CD14-positive monocyte (primary cell): Measurements from ENCODE around the gene R3HDM1. TPM values are rescaled to one million over a fixed set of nuclear protein-coding genes. Genes with fewer than 3 reads are reported as not detected.

ENCODE experiments used
- DNase-seq, 3 donors: peaks; one replicate each; pipeline ENCODE4 v3.0.0-alpha.2; 2011 to 2022
- H2AFZ ChIP-seq: 2 replicates; pipeline ENCODE4 v1.6.0; 2012; ENCODE audit warnings: mild to moderate bottlenecking, low read depth, low read length, inconsistent platforms; ENCODE audit not compliant: insufficient read depth, poor library complexity, severe bottlenecking
- H3K27ac ChIP-seq, 2 donors: 1 replicate in 1 of 2; 2 replicates in 1 of 2; pipeline ENCODE4 v1.5.1; 2012 to 2013; ENCODE audit warnings: low read length in 2 of 2, control low read depth in 1 of 2, inconsistent platforms in 1 of 2, low read depth in 1 of 2, mild to moderate bottlenecking in 1 of 2
- H3K27me3 ChIP-seq, 2 donors: one replicate each; pipeline versions ENCODE4 v1.6.0 to v1.6.1; 2011 to 2013; ENCODE audit warnings: low read length in 2 of 2; ENCODE audit not compliant: control insufficient read depth in 2 of 2, insufficient read depth in 2 of 2
- H3K36me3 ChIP-seq, 2 donors: replicated peaks in 1 of 2; 1 replicate in 1 of 2; 2 replicates in 1 of 2; pipeline versions ENCODE4 v1.5.1 to v1.6.1; 2012 to 2013; ENCODE audit warnings: low read length in 2 of 2, control low read depth in 1 of 2, inconsistent platforms in 1 of 2, mild to moderate bottlenecking in 1 of 2; ENCODE audit not compliant: insufficient read depth in 2 of 2, control insufficient read depth in 1 of 2
- H3K4me1 ChIP-seq, 2 donors: 1 replicate in 1 of 2; 2 replicates in 1 of 2; pipeline versions ENCODE4 v1.5.1 to v1.6.1; 2012 to 2013; ENCODE audit warnings: low read length in 2 of 2, control low read depth in 1 of 2, inconsistent platforms in 1 of 2, mild to moderate bottlenecking in 1 of 2, moderate library complexity in 1 of 2; ENCODE audit not compliant: insufficient read depth in 2 of 2, control insufficient read depth in 1 of 2
- H3K4me2 ChIP-seq: replicated peaks from 2 replicates; pipeline ENCODE3; 2012; ENCODE audit warnings: low read length, moderate library complexity, mild to moderate bottlenecking; ENCODE audit not compliant: poor library complexity, severe bottlenecking; ENCODE audit errors: extremely low read depth
- H3K4me3 ChIP-seq, 3 experiments: fragments of 200-600 bp in 1 of 3; sonication (generic) in 1 of 3; replicated peaks in 1 of 3; 1 replicate in 2 of 3; 2 replicates in 1 of 3; pipeline ENCODE4 v1.5.1; 2011 to 2013; ENCODE audit warnings: low read length in 3 of 3, mild to moderate bottlenecking in 3 of 3, control low read depth in 2 of 3, low read depth in 2 of 3, inconsistent platforms in 1 of 3, moderate library complexity in 1 of 3
- H3K79me2 ChIP-seq: 2 replicates; pipeline ENCODE4 v1.6.0; 2012; ENCODE audit warnings: mild to moderate bottlenecking, control low read depth, inconsistent platforms, low read length, moderate library complexity; ENCODE audit not compliant: insufficient read depth
- H3K9ac ChIP-seq: 2 replicates; pipeline ENCODE4 v1.6.0; 2017; ENCODE audit warnings: low read length, mild to moderate bottlenecking; ENCODE audit not compliant: insufficient read depth, poor library complexity, severe bottlenecking
- H3K9me3 ChIP-seq, 2 donors: replicated peaks in 1 of 2; 1 replicate in 1 of 2; 2 replicates in 1 of 2; pipeline versions ENCODE4 v1.5.1 to v1.6.1; 2012 to 2013; ENCODE audit warnings: low read length in 2 of 2, control low read depth in 1 of 2; ENCODE audit not compliant: control insufficient read depth in 1 of 2, insufficient read depth in 1 of 2
- H4K20me1 ChIP-seq: 2 replicates; pipeline ENCODE4 v1.6.0; 2012; ENCODE audit warnings: mild to moderate bottlenecking, low read length, control low read depth, moderate library complexity; ENCODE audit not compliant: insufficient read depth
- H3K27ac Mint-ChIP-seq, 7 donors: one replicate each; pipeline ENCODE4 v1.8.0; 2020; ENCODE audit warnings: mild to moderate bottlenecking in 7 of 7, mixed read lengths in 7 of 7, moderate library complexity in 6 of 7, inconsistent platforms in 2 of 7
- H3K27me3 Mint-ChIP-seq, 3 donors: one replicate each; pipeline ENCODE4 v1.8.0; 2021 to 2022; ENCODE audit warnings: low read depth in 3 of 3, mild to moderate bottlenecking in 3 of 3, mixed read lengths in 3 of 3, moderate library complexity in 3 of 3, inconsistent platforms in 1 of 3
- H3K36me3 Mint-ChIP-seq, 2 donors: one replicate each; pipeline ENCODE4 v1.8.0; 2020; ENCODE audit warnings: mixed read lengths in 2 of 2, inconsistent platforms in 1 of 2, mild to moderate bottlenecking in 1 of 2
- H3K4me1 Mint-ChIP-seq: one replicate; pipeline ENCODE4 v1.8.0; 2020; ENCODE audit warnings: mild to moderate bottlenecking, mixed read lengths
- H3K4me3 Mint-ChIP-seq, 2 donors: one replicate each; pipeline ENCODE4 v1.8.0; 2020; ENCODE audit warnings: mild to moderate bottlenecking in 2 of 2, mixed read lengths in 2 of 2, moderate library complexity in 1 of 2
- H3K9me3 Mint-ChIP-seq, 7 donors: one replicate each; pipeline ENCODE4 v1.8.0; 2020 to 2022; ENCODE audit warnings: mixed read lengths in 7 of 7, mild to moderate bottlenecking in 6 of 7, moderate library complexity in 6 of 7, inconsistent platforms in 2 of 7
- CTCF ChIP-seq: fragments of 200-600 bp; IDR thresholded peaks from one replicate; pipeline ENCODE4 v1.8.0; 2022; ENCODE audit warnings: antibody characterized with exemption, mild to moderate bottlenecking
- WGBS: methylation state at CpG from one replicate; pipeline ENCODE4 v1.1.5; 2013; ENCODE audit warnings: missing lambda C conversion rate; ENCODE audit not compliant: insufficient coverage; 5-methylcytosine and 5-hydroxymethylcytosine counted together
- intact Hi-C, 2 donors: fragments of 100-400 bp; cut with micrococcal nuclease; formaldehyde crosslinking; loops; one replicate each; pipeline versions ENCODE4 v1.15.0 to v1.15.1; 2023
- polyA plus RNA-seq, 3 donors: library from polyadenylated mRNA; depleted of rRNA in 1 of 3; unstranded in 2 of 3; stranded (reverse) in 1 of 3; fragments of 300-500 nt in 2 of 3; fragments of >200 nt in 1 of 3; fragmentation: Illumina TruSeq in 2 of 3; gene quantifications; 1 replicate in 2 of 3; 2 replicates in 1 of 3; pipeline ENCODE4 v1.2.3, GENCODE V29; 2012 to 2021

Gene R3HDM1
- polyA plus RNA-seq, 3 donors, result 5.4 to 24.5 (median 13.1) TPM

- Mint-ChIP-seq H3K4me1 (peaks cover 28% of the 10 kb centered on the region), H3K27ac (no peak overlapping the region), H3K36me3 (peaks cover 26 to 35% of the 10 kb centered on the region in 2 donors), H3K4me3 (no peak overlapping the region), H3K9me3 (peaks cover 0 to 3% (median 0%) of the 10 kb centered on the region in 7 donors), H3K27me3 (no peaks in the 10 kb centered on the region)
- no CpG with 5 or more reads among the region's 4 CpGs for WGBS
- no peak for DNase-seq
- intact Hi-C loops, result loop anchor here in 1 of 2 donors (10.0 kb wide), 3 partner anchors 139 to 691 kb away; partner anchors contain the start of genes CXCR4 and RAB3GAP1
- peaks cover 77% of the 10 kb centered on the region for H3K79me2 ChIP-seq
- H3K4me3 ChIP-seq, result no peak overlapping the region
- H3K36me3 ChIP-seq, result peaks cover 21 to 39% of the 10 kb centered on the region in 2 donors
- H2AFZ ChIP-seq, result no peak overlapping the region
- no peak overlapping the region for H3K4me2 ChIP-seq
- TF ChIP-seq CTCF, result no peak
- no peak overlapping the region for H3K9ac ChIP-seq
- peaks cover 10 to 18% of the 10 kb centered on the region in 2 donors for H3K4me1 ChIP-seq
- H3K9me3 ChIP-seq, result no peaks in the 10 kb centered on the region
- H3K27me3 ChIP-seq, result no peaks in the 10 kb centered on the region
- H3K27ac ChIP-seq, result no peak overlapping the region
- H4K20me1 ChIP-seq, result peaks cover 32% of the 10 kb centered on the region
These were observed 214.3 kb downstream of the R3HDM1 start for GRCh38 chr2:135745545-135745944.

- H3K4me3 ChIP-seq, result no peak overlapping the region
- intact Hi-C loops, result no loop called here
- no peak for TF ChIP-seq CTCF
- H3K4me3 Mint-ChIP-seq, result no peak overlapping the region
- H3K79me2 ChIP-seq, result peaks cover 4% of the 10 kb centered on the region
- H3K27ac ChIP-seq, result no peak overlapping the region
- H3K27me3 ChIP-seq, result no peaks in the 10 kb centered on the region
- no peak overlapping the region for H3K27ac Mint-ChIP-seq
- DNase-seq, result no peak
- no peak overlapping the region for H2AFZ ChIP-seq
- H3K9me3 ChIP-seq, result peaks cover 0 to 11% of the 10 kb centered on the region in 2 donors
- H3K9me3 Mint-ChIP-seq, result peaks cover 6 to 22% (median 12%) of the 10 kb centered on the region in 7 donors
- no peaks in the 10 kb centered on the region for H3K27me3 Mint-ChIP-seq
- H3K4me2 ChIP-seq, result no peak overlapping the region
- no peaks in the 10 kb centered on the region for H3K4me1 Mint-ChIP-seq
- H3K36me3 Mint-ChIP-seq, result peaks cover 67 to 90% of the 10 kb centered on the region in 2 donors
- no peaks in the 10 kb centered on the region for H4K20me1 ChIP-seq
- H3K4me1 ChIP-seq, result no peaks in the 10 kb centered on the region
- no peak overlapping the region for H3K9ac ChIP-seq
- peaks cover 77 to 89% of the 10 kb centered on the region in 2 donors for H3K36me3 ChIP-seq
- no CpG with 5 or more reads among the region's 2 CpGs for WGBS
These were observed 224.3 kb downstream of the R3HDM1 start for GRCh38 chr2:135755573-135755972.
